OCI-M2 (cell line): ENCODE measurements around the gene SMARCAD1.

Experiments used
- DNase-seq: peaks from one replicate; lab custom pipeline; 2025; ENCODE audit not compliant: unreplicated experiment; lab: John Stamatoyannopoulos, UW

SMARCAD1 gene

DNA sequence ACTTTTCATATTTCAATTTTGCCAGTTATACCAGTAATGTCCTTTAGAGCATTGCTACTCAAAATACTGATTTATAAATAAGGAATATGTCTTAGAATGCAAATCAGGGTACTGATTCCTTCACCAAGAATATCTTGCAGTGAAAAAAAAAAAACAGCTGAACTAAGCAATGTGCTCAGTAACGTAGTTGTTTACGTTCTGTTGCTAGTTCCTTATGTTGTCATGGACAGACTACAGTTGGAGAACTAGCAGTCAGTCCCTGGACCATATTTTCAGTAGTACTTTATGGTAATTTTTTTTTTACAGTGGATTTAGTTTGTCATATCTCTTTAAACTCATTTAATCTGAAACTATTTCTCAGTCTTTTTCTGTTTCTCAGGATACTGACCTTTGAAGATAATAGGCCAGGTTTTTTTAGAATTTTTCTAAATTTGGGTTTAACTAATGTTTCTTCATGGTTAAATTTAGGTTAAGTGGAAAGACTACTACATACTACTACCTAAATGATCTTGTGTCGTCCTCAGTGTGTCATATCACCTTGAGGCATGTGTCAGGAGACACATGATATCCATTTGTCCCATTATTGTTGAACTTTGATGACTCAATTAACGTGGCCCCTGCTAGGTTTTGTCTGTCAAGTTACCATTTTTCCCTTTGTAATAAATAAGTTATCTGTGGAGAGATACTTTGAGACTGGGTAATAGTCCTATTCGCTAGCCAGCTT is 21.0 kb downstream of the SMARCAD1 start:
- no peak for DNase-seq

GRCh38 chr4:94232519-94232918 is 24.9 kb downstream of the SMARCAD1 start:
- DNase-seq, result no peak

DNA sequence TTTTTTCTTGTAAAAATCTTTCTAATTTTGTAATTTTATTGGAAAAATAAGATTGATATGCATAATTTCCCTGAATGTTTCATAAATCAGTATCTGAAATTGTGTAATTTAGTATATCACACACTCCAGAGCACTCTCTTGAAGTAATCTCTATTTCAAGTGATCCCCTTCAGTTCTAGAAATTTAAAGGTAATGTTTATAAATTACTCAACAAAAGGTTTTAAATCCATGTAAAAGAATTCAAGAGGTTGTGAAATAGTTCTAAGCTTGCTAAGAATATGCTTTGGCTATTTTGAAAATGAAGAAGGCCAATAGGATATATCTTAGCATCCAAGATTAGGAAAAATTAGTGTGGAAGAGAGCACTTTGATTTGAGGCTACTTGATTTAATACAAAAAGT is 28.2 kb downstream of the SMARCAD1 start:
- DNase-seq, result no peak

GRCh38 chr4:94237271-94237670 is 29.6 kb downstream of the SMARCAD1 start:
- no peak for DNase-seq

GRCh38 chr4:94238160-94238559 is 30.5 kb downstream of the SMARCAD1 start:
- no peak for DNase-seq

DNA sequence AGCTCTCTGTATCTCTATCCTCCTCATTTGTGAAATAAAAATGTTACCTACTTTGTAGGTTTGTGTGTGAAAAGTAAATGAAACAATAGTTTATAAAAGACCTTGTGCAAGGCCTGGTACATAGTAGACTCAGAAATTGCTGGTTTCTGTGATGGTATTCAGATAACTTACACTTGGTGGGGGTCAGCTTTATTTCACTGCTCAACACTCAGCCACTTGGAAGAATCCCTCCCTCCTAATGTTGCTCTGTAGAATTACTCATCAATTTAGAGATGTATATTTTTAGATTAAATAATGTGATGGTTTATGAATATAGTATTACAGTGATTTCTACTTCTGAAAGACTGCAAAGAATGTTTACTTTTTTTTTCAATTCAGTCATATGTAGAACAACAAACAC is 32.7 kb downstream of the SMARCAD1 start:
- no peak for DNase-seq

GRCh38 chr4:94244087-94244828 is 36.6 kb downstream of the SMARCAD1 start:
- DNase-seq, result no peak

- no peak for DNase-seq
These were observed 37.1 kb downstream of the SMARCAD1 start for GRCh38 chr4:94244829-94245185.

DNA sequence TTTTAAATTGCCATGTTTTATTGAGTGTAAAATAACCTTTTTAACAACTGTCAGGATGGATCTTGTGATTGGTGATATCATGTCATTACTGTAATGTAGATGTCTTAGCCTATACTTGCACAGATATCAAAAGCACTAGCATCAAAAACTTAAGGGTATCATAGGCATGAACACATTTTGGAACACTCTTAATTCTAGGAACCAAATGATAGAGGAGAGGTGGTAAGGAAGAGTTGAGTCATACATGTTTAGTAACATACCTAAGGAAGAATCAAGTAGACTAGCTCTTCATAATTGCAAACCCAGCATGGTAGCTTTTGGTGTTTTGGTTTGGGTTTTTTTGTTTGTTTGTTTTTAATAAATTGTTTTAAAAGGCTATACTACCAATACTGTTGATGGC is 43.4 kb downstream of the SMARCAD1 start:
- DNase-seq, result no peak

DNA sequence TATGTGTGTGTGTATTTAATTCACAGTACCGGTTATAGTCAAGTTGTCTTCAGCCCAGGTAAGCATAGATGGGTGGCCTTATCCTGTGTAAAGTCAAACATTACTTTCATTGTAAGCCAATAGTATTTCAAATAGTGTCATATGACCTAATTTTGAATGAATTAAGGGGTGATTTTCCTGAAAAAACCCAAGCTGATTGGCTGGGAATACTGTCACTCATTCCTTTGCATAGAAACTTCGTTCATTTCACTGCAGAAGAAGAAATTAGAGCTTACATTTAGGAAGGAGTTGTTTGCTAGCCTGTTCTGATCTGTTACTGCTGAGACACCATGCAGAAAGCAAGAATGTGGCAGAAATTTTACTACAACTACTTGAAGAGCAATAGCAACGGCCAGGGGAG is 45.4 kb downstream of the SMARCAD1 start:
- DNase-seq, result no peak

DNA sequence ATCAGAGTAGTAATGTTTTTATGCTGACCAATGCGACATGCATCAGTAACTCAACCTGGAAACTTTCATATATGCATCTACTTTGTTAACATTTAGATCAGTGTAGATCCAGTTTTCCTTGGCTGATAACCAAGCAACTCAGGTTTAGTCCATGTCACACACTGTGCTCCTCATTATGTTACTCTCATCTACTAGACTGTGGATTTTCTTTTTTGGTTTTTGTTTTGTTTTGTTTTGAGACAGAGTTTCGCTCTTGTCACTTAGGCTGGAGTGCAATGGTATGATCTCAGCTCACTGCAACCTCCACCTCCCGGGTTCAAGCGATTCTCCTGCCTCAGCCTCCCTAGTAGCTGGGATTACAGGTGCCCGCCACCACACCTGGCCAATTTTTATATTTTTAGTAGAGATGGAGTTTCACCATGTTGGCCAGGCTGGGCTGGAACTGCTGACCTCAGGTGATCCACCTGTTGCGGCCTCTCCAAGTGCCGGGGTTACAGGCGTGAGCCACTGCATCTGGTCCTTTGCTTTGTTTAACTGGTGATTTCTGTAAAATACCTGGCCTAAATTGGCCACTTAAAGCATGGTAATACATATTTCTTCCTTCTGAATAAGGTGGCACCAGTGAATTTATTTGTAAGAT is 48.6 kb downstream of the SMARCAD1 start:
- DNase-seq, result no peak

DNA sequence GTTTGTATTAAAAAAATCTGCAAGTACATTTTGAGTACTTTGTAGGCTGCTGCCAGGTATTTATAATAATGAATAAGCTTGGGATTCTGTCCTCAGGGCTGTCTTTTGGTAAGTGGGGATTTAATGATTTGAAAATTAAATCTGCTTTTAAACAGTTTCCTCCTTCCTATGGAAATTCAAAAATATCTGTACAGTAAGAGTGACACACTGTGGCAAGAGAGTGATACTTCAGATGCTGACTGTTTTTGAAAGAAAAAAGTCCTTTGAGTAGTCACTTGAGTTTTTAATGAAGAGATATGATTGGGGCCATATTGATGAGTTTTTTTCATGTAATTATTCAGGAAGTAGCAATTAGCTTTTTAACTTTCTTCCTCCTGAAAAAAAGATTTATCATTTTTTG is 49.2 kb downstream of the SMARCAD1 start:
- no peak for DNase-seq

DNA sequence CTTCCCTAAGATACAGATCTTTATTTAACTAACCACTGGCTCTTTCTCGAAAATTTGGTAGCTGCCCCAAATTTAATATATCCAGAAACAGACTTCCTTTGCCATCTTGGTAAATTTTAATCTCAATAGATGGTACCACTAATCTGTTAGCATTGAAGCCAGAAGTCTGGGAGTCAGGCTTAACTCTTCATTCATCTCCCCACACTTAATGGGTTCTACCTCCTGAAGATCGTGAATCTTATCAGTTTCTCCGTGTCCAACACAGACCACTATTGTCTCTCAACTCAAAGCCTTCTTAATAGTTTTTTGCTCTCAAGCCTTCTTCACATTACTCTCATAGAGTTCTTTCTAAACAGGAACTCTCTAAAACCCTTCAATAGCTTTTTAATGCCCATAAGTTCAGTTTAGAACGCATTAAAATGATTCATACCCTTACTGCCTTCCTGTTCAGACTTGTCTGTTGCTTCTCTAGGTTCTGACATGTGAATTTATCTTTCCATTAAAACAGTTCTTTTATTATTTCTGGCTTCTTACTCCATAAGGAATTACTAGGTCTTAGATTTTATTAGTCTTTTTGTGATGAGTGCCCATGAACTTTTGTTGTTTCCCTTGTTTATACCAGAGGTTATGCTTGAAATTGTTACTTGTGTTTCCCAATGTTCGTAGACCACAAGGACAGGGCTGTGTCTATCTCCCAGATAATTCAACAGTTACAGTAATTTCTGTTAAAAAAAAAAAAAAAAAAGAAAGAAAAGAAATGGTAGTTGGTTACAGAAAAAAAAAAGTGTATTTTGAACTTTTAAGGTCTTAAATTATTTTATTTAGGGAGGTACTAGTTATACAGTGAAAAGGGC is 54.7 kb downstream of the SMARCAD1 start:
- DNase-seq, result no peak

GRCh38 chr4:94267037-94267436 is 59.4 kb downstream of the SMARCAD1 start:
- DNase-seq, result no peak

DNA sequence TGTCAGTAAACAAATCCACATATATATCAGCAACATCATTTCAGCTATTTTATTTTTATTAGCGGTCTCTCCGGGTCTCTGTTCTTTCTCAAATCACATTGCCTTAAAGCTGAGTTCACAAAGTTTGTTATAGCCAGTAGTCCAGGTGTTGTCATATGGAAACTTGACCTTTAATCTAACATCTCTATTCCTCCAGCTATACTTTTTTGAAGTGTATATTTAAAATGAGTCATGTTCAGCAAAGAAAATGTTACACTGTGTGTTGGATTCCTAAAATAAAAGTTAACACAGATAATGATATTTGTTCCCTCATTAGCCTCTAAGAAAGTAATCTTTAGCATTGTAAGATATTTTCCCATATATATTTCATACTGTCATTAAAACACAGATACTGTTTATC is 63.6 kb downstream of the SMARCAD1 start:
- no peak for DNase-seq

- DNase-seq, result no peak
These were observed 67.2 kb downstream of the SMARCAD1 start for GRCh38 chr4:94274912-94275311.

- DNase-seq, result no peak
These were observed 68.5 kb downstream of the SMARCAD1 start for GRCh38 chr4:94276204-94276603.

- no peak for DNase-seq
These were observed 69.9 kb downstream of the SMARCAD1 start for GRCh38 chr4:94277534-94277933.

GRCh38 chr4:94278781-94279180 is 71.1 kb downstream of the SMARCAD1 start:
- no peak for DNase-seq

- DNase-seq, result no peak
These were observed 77.2 kb downstream of the SMARCAD1 start for GRCh38 chr4:94284889-94285288.

DNA sequence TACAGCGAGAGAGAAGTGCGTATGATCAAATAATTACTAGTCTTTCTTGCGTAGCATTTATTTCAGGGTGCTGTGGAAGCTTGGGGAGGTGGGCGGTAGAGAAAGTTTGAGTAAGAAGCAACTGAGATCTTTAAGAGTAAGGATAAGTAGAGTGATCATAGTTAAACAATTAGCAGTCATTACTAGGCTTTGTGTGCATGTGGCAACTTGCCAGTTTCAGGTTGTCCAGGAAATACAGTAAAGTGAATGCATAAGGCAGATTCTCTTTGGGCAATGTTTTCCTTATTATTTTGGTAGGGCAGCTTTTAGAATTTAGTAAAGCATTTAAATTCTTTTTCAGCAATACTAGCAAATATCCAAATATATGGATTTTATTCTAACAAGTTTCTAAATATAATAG is 78.0 kb downstream of the SMARCAD1 start:
- DNase-seq, result no peak
